ENCODE data around the gene TLR4.

DNA sequence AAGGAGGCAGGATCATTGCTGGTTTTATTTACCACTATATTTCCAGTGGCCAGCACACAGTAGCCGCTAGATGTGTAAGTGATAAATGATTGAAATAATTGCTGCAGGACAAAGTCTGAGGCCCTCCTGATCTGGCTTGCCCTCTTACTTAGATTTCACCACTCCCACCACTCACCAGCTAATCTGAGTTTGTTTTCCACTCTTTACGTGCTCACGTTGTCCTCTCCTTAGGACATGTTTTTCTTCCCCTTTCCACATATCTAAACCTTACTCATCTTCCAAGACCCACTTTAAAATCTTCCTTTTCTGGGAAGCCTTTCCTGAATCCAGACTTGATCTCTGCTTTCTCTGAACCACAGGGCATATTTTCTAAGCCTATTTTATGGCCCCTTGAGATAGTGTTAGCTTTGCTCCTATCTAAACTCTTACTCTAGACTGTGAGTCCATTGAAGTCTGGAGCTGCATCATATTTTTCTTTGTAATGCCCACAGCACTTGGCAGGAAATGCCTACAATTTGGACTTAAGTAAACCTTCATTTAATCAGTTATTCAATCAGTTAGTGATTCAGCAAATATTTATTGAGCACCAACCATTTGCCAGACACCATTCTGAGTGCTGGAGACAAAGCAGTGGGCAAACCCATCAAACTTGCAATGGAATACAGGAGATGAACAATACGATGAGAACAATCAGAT is 2.4 kb downstream of the TLR4 start:
- TF ChIP-seq, protein P1, sequence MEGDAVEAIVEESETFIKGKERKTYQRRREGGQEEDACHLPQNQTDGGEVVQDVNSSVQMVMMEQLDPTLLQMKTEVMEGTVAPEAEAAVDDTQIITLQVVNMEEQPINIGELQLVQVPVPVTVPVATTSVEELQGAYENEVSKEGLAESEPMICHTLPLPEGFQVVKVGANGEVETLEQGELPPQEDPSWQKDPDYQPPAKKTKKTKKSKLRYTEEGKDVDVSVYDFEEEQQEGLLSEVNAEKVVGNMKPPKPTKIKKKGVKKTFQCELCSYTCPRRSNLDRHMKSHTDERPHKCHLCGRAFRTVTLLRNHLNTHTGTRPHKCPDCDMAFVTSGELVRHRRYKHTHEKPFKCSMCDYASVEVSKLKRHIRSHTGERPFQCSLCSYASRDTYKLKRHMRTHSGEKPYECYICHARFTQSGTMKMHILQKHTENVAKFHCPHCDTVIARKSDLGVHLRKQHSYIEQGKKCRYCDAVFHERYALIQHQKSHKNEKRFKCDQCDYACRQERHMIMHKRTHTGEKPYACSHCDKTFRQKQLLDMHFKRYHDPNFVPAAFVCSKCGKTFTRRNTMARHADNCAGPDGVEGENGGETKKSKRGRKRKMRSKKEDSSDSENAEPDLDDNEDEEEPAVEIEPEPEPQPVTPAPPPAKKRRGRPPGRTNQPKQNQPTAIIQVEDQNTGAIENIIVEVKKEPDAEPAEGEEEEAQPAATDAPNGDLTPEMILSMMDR (IDR thresholded peaks at IDR 0.05), result no peak
- no peak for TF ChIP-seq HOXA7 (CRISPR knock-in tag; IDR thresholded peaks at IDR 0.05)
- TF ChIP-seq, protein P2, sequence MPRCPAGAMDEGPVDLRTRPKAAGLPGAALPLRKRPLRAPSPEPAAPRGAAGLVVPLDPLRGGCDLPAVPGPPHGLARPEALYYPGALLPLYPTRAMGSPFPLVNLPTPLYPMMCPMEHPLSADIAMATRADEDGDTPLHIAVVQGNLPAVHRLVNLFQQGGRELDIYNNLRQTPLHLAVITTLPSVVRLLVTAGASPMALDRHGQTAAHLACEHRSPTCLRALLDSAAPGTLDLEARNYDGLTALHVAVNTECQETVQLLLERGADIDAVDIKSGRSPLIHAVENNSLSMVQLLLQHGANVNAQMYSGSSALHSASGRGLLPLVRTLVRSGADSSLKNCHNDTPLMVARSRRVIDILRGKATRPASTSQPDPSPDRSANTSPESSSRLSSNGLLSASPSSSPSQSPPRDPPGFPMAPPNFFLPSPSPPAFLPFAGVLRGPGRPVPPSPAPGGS (IDR thresholded peaks at IDR 0.05), result no peak
- TF ChIP-seq HDAC2 (IDR thresholded peaks at IDR 0.05), result no peak
- no peak for TF ChIP-seq NR3C1 (IDR thresholded peaks at IDR 0.05)
- TF ChIP-seq, protein P3, sequence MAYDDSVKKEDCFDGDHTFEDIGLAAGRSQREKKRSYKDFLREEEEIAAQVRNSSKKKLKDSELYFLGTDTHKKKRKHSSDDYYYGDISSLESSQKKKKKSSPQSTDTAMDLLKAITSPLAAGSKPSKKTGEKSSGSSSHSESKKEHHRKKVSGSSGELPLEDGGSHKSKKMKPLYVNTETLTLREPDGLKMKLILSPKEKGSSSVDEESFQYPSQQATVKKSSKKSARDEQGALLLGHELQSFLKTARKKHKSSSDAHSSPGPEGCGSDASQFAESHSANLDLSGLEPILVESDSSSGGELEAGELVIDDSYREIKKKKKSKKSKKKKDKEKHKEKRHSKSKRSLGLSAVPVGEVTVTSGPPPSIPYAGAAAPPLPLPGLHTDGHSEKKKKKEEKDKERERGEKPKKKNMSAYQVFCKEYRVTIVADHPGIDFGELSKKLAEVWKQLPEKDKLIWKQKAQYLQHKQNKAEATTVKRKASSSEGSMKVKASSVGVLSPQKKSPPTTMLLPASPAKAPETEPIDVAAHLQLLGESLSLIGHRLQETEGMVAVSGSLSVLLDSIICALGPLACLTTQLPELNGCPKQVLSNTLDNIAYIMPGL (CRISPR knock-in tag; IDR thresholded peaks at IDR 0.05; ENCODE audit: borderline replicate concordance), result no peak
- no peak for TF ChIP-seq MAZ (IDR thresholded peaks at IDR 0.05; ENCODE audit: borderline replicate concordance, low read depth, low read length)

Measured in A549 (cell line).